Kidney (tissue), 14 donors: ENCODE data around the gene MYRIP. TPM values are rescaled to one million over a fixed set of nuclear protein-coding genes. Genes with fewer than 3 reads are reported as not detected.

Source experiments
- DNase-seq, 5 donors: peaks; one replicate each; pipeline ENCODE4 v3.0.0-alpha.2; 2013 to 2020
- FAIRE-seq: peaks from 2 replicates; lab custom pipeline; 2012; peaks lifted over from hg19 to GRCh38; lab: Jason Lieb, UNC
- H3K27ac ChIP-seq, 2 donors: one replicate each; pipeline ENCODE4 v1.7.0; 2013; ENCODE audit warnings: low read depth in 2 of 2, low read length in 2 of 2, inconsistent platforms in 1 of 2
- H3K27me3 ChIP-seq: one replicate; pipeline ENCODE4 v1.7.1; 2013; ENCODE audit warnings: low read length, inconsistent platforms; ENCODE audit not compliant: control insufficient read depth, insufficient read depth
- H3K36me3 ChIP-seq, 3 donors: one replicate each; pipeline versions ENCODE4 v1.7.0 to v1.7.1; 2013; ENCODE audit warnings: low read length in 3 of 3, control low read depth in 1 of 3, inconsistent platforms in 1 of 3; ENCODE audit not compliant: insufficient read depth in 3 of 3, control insufficient read depth in 2 of 3
- H3K4me1 ChIP-seq, 3 donors: one replicate each; pipeline versions ENCODE4 v1.7.0 to v1.7.1; 2013; ENCODE audit warnings: low read length in 3 of 3, inconsistent platforms in 1 of 3, low read depth in 1 of 3; ENCODE audit not compliant: control insufficient read depth in 2 of 3, insufficient read depth in 2 of 3
- H3K4me3 ChIP-seq, 3 donors: one replicate each; pipeline versions ENCODE4 v1.7.0 to v1.8.1; 2013; ENCODE audit warnings: low read length in 3 of 3, control low read depth in 1 of 3, inconsistent platforms in 1 of 3
- H3K9ac ChIP-seq, 3 donors: one replicate each; pipeline versions ENCODE4 v1.7.0 to v1.7.1; 2013; ENCODE audit warnings: low read length in 3 of 3, control low read depth in 1 of 3, inconsistent platforms in 1 of 3
- H3K9me3 ChIP-seq, 3 donors: one replicate each; pipeline versions ENCODE4 v1.7.0 to v1.7.1; 2013; ENCODE audit warnings: low read length in 3 of 3, control low read depth in 1 of 3, inconsistent platforms in 1 of 3; ENCODE audit not compliant: control insufficient read depth in 2 of 3, insufficient read depth in 1 of 3
- intact Hi-C: fragments of 100-400 bp; cut with DNase I; formaldehyde crosslinking; loops from one replicate; pipeline ENCODE4 v1.11.1; 2022
- polyA plus RNA-seq: library from polyadenylated mRNA; stranded (reverse); fragments of 350-450 nt; fragmentation: Illumina TruSeq; extraction: RNeasy Lipid Tissue Mini Kit (QIAGEN cat#74804); gene quantifications from one replicate; pipeline ENCODE4 v1.2.3, GENCODE V29; 2014; ENCODE audit warnings: low read depth, low replicate concordance; ENCODE audit not compliant: insufficient read depth
- total RNA-seq: library from RNA; stranded (reverse); fragmentation: NEBNext Ultra II Directional; extraction: Animal tissue kit (Norgen Biotek cat#: 25700); gene quantifications from one replicate; pipeline ENCODE4 v1.2.1, GENCODE V29; 2021
- TF ChIP-seq, protein P1 (sequence below): IDR thresholded peaks from 3 replicates; pipeline ENCODE4 v1.5.1; 2012; ENCODE audit warnings: mild to moderate bottlenecking, moderate library complexity, borderline replicate concordance; ENCODE audit not compliant: insufficient read depth; ENCODE audit errors: extremely low read depth
- donor health status: control.
- donor health status: control.
- donor health status: control.
- donor health status: control.
- donor health status: control.
- donor health status: DM: yes; HTN: yes; CAD: no.
- donor health status: Normal renal cell carcinoma (clear cell type).

Gene MYRIP
- total and polyA plus RNA-seq, 2 donors from 2014 or later, result 0.92 to 6.6 TPM

DNA sequence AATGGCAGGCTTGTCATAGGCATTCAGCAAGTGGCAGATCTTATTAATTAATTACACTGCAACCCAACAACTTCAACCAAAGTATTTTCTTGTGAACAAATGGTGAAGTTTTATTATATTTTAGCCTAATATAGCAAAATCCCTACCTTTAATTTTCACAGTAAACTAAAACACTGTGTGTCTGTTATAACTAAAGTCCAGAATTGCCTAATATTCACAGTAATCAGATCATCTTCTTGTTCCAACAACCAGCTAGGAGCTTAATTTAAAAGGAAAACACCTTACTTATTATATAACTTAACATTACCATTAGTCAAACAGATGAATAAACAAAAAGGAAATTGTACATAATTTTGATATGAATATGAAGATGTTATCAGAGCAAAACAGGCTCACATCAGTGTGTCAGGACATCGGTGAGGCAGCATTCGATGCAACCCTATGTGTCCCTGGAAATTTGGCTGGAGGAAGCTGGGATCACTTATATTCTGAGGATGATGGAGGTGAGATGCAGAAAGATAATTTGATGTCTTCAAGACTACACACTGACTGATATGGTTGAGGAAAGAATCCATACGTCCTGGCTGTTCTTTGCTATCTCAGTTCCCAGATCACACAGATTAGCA, 310.8 kb downstream of the MYRIP start:
- Histone ChIP-seq H3K27me3 (no peaks in the 10 kb centered on the region), H3K4me1 (peaks cover 0 to 5% (median 0%) of the 10 kb centered on the region in 3 donors), H3K36me3 (no peaks in the 10 kb centered on the region), H3K9me3 (no peaks in the 10 kb centered on the region), H3K9ac (no peak overlapping the region), H3K4me3 (no peak overlapping the region), H3K27ac (no peak overlapping the region)
- DNase-seq (no peak), FAIRE-seq (no peak)
- intact Hi-C loops, result no loop called here
- TF ChIP-seq, protein P1, sequence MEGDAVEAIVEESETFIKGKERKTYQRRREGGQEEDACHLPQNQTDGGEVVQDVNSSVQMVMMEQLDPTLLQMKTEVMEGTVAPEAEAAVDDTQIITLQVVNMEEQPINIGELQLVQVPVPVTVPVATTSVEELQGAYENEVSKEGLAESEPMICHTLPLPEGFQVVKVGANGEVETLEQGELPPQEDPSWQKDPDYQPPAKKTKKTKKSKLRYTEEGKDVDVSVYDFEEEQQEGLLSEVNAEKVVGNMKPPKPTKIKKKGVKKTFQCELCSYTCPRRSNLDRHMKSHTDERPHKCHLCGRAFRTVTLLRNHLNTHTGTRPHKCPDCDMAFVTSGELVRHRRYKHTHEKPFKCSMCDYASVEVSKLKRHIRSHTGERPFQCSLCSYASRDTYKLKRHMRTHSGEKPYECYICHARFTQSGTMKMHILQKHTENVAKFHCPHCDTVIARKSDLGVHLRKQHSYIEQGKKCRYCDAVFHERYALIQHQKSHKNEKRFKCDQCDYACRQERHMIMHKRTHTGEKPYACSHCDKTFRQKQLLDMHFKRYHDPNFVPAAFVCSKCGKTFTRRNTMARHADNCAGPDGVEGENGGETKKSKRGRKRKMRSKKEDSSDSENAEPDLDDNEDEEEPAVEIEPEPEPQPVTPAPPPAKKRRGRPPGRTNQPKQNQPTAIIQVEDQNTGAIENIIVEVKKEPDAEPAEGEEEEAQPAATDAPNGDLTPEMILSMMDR, result no peak

DNA sequence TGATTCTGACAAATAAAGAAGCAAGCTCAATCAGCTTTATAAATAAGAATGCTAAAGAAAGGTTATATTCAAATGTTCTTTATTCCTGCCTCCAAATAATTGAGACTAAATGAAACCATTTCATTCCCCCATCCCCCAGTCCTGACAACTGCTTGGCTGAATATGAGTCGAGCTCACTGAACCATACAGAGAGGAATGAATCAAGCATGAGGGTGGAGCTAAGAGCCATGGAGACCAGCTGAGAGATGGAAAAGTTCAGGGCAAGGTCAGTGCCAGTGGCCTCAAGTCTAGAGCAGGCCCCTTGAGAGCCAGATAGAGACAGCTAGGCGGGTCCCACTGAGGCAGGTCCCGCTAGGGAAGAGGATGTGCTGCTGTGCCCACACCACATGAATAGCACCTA, 311.4 kb downstream of the MYRIP start:
- Histone ChIP-seq H3K36me3 (no peaks in the 10 kb centered on the region), H3K4me3 (no peak overlapping the region), H3K27ac (peak overlapping the region in 1 of 2 donors; percentile 24), H3K9ac (no peak overlapping the region), H3K4me1 (peaks cover 0 to 5% (median 0%) of the 10 kb centered on the region in 3 donors), H3K27me3 (no peaks in the 10 kb centered on the region), H3K9me3 (no peaks in the 10 kb centered on the region)
- intact Hi-C loops, result no loop called here
- TF ChIP-seq, protein P1, result no peak
- peak; percentile 80 for FAIRE-seq
- peak in 4 of 5 donors; percentile 67 to 91 (median 82) for DNase-seq

DNA sequence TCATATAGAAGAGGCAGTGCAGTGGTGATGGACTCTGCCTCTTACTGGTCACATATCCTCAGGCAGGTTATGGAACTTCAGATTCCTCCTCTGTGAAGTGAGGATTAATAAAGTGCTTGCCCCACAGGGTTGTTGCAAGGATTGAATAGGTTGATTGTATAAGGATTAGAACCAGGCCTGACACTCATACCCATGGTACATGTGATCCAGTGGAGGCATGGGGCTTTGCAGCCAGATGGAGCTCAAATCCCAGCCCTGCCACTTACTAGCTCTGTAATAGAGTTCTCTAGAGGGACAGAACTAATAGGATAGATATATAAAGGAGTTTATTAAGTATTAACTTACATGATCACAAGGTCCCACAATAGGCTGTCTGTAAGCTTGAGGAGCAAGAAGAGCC, 315.5 kb downstream of the MYRIP start:
- TF ChIP-seq, protein P1, result no peak
- H3K9ac ChIP-seq, result no peak overlapping the region
- H3K4me1 ChIP-seq, result peaks cover 0 to 5% (median 0%) of the 10 kb centered on the region in 3 donors
- DNase-seq, result no peak
- H3K9me3 ChIP-seq, result no peaks in the 10 kb centered on the region
- H3K27ac ChIP-seq, result no peak overlapping the region
- FAIRE-seq, result no peak
- intact Hi-C loops, result no loop called here
- H3K4me3 ChIP-seq, result no peak overlapping the region
- H3K36me3 ChIP-seq, result no peaks in the 10 kb centered on the region
- H3K27me3 ChIP-seq, result no peaks in the 10 kb centered on the region

DNA sequence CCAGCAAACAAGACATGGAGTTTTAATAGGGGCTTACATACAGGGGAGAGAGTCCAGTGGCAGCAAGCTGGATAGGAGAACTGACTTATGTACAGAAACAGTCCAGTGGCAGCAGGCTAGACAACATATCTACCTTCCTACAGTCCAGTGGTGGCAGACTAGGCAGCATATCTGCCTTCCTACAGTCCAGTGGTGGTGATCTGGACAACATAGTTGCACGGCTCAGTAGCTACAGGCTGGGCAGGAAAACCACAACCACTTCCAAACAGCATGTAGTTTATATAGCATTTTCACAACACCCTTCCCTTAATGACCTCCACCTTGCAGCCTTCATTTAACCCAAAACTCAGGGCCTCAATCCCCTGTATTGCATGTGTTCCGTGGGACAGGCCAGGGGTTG, 318.8 kb downstream of the MYRIP start:
- Histone ChIP-seq H3K9me3 (no peaks in the 10 kb centered on the region), H3K27ac (no peak overlapping the region), H3K36me3 (no peaks in the 10 kb centered on the region), H3K27me3 (no peaks in the 10 kb centered on the region), H3K9ac (no peak overlapping the region), H3K4me3 (no peak overlapping the region), H3K4me1 (no peaks in the 10 kb centered on the region)
- TF ChIP-seq, protein P1, result no peak
- intact Hi-C loops, result no loop called here
- FAIRE-seq, result no peak
- no peak for DNase-seq
